RWPE1 (cell line): Measurements from ENCODE around the gene LRMDA.

ENCODE experiments used
- CTCF ChIA-PET: fragments of 350-600 bp; sonication (Branson Sonifier 250); formaldehyde crosslinking; extraction: SDS; loops from one replicate; lab custom pipeline; 2021; lab: Yijun Ruan, JAX
- POLR2A ChIA-PET: fragments of 400-600 bp; formaldehyde crosslinking; extraction: SDS; loops from one replicate; lab custom pipeline; 2020; ENCODE audit warnings: antibody characterized with exemption; ENCODE audit not compliant: low non-redundant PET; lab: Yijun Ruan, JAX
- DNase-seq: peaks from one replicate; pipeline ENCODE4 v3.0.0; 2012; ENCODE audit warnings: low spot score
- H3K27ac ChIP-seq: fragments of 450-650 bp; 2 replicates; pipeline ENCODE4 v1.5.1; 2017
- TF ChIP-seq, protein P1 (sequence below): fragments of 450-650 bp; conservative IDR thresholded peaks from 2 replicates; pipeline ENCODE4 v1.5.1; 2017; ENCODE audit warnings: low read depth, mild to moderate bottlenecking

The LRMDA gene

DNA sequence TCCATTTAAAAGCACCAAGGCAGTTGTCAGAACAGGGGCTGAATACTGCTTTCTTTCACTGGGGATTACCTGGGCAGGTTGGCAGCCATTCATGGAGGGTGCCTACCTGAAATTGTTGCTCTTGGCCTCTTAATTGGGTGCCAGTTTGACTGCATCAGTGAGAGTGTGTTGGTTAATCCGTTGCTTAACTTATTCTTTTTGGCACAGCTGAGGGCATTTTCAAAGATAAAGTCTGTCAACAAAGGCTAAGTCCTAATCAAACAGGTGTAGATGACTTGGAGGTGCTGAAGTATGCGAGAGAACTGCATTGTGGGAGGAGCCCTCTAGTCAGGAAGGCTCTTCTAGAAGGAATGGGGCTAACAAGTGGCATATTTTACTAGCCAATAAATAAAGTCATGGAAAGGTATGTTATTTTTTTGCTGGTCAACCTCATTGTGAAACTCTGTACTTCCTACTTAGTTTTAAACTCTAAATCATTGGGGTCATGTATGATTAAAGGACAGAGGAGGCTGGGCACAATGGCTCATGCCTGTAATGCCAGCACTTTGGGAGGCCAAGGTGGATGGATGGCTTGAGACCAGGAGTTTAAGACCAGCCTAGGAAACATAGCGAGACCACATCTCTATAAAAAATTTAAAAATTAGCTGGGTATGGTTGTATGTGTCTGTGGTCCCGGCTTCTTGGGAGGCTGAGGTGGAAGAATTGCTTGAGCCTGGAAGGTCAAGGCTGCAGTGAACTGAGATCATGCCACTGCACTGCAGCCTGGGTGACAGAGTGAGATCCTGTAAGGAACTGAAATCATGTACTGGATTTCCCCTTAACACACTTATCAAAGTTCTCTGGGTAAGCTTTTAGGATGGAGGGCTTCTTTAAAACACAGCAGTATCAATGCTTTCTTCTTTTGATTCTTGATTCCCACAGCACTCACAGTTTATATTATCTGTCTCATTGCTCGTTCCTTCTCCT, 134.1 kb downstream of the LRMDA start:
- no peak for DNase-seq
- POLR2A ChIA-PET: no interaction called here
- H3K27ac ChIP-seq: no peak overlapping the region
- TF ChIP-seq, protein P1, sequence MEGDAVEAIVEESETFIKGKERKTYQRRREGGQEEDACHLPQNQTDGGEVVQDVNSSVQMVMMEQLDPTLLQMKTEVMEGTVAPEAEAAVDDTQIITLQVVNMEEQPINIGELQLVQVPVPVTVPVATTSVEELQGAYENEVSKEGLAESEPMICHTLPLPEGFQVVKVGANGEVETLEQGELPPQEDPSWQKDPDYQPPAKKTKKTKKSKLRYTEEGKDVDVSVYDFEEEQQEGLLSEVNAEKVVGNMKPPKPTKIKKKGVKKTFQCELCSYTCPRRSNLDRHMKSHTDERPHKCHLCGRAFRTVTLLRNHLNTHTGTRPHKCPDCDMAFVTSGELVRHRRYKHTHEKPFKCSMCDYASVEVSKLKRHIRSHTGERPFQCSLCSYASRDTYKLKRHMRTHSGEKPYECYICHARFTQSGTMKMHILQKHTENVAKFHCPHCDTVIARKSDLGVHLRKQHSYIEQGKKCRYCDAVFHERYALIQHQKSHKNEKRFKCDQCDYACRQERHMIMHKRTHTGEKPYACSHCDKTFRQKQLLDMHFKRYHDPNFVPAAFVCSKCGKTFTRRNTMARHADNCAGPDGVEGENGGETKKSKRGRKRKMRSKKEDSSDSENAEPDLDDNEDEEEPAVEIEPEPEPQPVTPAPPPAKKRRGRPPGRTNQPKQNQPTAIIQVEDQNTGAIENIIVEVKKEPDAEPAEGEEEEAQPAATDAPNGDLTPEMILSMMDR: no peak
- CTCF ChIA-PET: interaction anchor here (0.6 kb wide), 1 partner anchor 76 kb away, joined by 5 read pairs; no protein-coding TSS in a partner anchor

DNA sequence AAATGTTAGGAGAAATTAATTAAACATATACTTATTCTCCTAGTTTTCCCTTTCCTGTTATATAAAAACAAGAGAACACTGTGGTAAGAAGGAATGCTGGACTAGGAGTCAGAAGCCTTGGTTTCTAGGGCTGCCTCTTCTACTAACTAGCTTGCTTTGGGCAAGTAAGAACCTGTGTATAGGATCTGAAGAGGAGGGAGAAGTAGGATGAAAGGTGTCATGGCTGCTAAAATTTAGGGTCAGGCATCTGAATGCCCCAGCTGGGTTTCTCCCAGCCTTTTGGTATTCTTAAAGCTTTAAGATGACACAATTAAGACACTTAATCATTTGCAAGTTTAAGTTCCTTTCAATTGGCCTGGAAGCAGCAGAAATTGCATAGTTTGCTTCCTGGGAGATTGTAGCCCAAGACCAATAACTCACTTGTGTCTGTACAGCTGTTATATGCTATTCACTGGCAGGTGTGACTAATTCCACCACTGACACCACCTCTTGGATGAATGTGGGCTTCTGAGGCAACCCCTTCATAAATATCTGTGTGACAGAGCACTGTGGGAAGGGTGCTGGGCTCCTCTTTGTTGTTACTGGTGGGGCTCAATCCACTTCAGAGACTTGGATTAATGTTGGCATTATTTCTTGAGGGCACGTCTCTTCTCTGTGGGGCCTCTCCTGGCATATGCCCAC, 137.2 kb downstream of the LRMDA start:
- ChIA-PET CTCF (no interaction called here), POLR2A (no interaction called here)
- TF ChIP-seq, protein P1: no peak
- no peak for DNase-seq
- H3K27ac ChIP-seq: no peak overlapping the region

DNA sequence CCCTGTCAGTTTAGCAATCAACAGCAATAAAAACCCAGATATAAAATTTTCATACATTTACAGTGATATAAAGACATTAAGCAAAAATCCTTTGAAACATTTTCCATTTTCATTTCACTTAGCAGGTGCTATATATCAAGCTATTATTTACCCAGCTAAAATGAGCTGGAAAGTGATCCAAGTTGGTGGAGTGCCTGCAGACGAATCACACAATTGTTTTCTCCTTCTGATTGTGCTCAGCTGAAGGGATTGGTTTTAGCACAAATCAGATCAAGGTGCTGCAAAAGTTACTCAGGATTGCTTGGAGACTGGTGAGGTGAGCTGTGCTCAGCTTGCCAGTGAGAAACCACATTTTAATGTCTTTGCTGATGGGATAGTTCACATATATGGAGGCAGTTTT, 138.1 kb downstream of the LRMDA start:
- no peak for DNase-seq
- TF ChIP-seq, protein P1: no peak
- ChIA-PET POLR2A (no interaction called here), CTCF (no interaction called here)
- H3K27ac ChIP-seq: no peak overlapping the region

DNA sequence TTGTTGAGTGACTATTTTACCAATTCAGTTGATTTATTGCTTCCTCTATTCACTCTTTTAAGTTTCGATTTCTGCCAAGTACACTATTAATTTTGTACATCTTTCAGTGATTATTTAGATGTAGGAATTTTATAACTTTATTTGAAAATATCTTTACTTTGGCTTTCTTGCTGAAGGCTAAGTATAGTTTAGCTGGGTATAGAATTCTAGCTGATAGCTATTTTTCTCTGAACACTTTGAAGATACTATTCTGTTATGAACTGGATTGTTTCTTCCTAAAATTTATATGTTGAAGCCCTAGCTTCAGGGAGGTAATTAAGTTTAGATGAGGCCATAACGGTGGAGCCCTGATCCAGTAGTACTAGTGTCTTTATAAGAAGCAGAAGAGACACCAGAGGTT, 141.1 kb downstream of the LRMDA start:
- no peak overlapping the region for H3K27ac ChIP-seq
- CTCF ChIA-PET: no interaction called here
- POLR2A ChIA-PET: no interaction called here
- TF ChIP-seq, protein P1: no peak
- DNase-seq: no peak

DNA sequence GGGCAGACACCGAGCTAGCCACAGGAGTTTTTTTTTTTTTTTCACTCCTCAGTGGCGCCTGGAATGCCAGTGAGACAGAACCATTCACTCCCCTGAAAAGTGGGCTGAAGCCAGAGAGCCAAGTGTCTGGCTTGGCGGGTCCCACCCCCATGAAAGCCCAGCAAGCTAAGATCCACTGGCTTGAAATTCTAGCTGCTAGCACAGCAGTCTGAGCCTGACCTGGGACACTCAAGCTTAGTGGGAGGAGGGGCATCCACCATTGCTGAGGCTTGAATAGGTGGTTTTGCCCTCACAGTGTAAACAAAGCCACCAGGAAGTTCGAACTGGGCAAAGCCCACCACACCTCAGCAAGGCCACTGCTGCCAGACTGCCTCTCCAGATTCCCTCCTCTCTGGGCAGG, 144.5 kb downstream of the LRMDA start:
- DNase-seq: no peak
- TF ChIP-seq, protein P1: no peak
- CTCF ChIA-PET: interaction anchor here (0.5 to 0.7 kb wide), 2 partner anchors 51 to 141 kb away, joined by 3 to 4 read pairs; no protein-coding TSS in a partner anchor
- POLR2A ChIA-PET: no interaction called here
- no peak overlapping the region for H3K27ac ChIP-seq

DNA sequence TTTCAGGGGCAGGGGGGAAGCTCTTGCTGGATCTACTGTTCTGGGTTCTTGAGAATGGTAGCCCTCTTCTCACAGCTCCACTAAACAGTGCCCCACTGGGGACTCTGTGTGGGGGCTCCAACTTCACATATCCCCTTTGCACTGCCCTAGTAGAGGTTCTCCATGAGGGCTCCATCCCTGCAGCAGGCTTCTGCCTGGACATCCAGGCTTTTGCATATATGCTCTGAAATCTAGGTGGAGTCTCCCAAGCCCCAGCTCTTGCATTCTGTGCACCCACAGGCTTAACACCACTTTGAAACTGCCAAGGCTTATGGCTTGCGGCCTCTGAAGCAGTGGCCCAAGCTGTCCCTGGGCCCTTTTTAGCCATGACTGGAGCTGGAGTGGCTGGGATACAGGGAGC, 150.7 kb downstream of the LRMDA start:
- ChIA-PET POLR2A (no interaction called here), CTCF (no interaction called here)
- DNase-seq: no peak
- TF ChIP-seq, protein P1: no peak
- H3K27ac ChIP-seq: no peak overlapping the region
